Tibial artery (tissue), 4 donors: ENCODE data around the gene ELK1.

ENCODE experiments used
- DNase-seq, 2 donors: peaks; one replicate each; pipeline ENCODE4 v3.0.0-alpha.2; 2019
- H3K27ac ChIP-seq, 2 donors: fragments of 200-600 bp; sonication (generic) in 1 of 2; 1 replicate in 1 of 2; 2 replicates in 1 of 2; pipeline ENCODE4 v1.5.1; 2018 to 2019; ENCODE audit warnings: mild to moderate bottlenecking in 1 of 2
- H3K27me3 ChIP-seq, 2 donors: fragments of 200-600 bp; sonication (generic) in 1 of 2; one replicate each; pipeline versions ENCODE4 v1.5.1 to v1.6.0; 2016 to 2019
- H3K36me3 ChIP-seq, 3 donors: fragments of 200-600 bp; sonication (generic) in 2 of 3; one replicate each; pipeline ENCODE4 v1.5.1; 2016 to 2019; ENCODE audit warnings: mild to moderate bottlenecking in 2 of 3
- H3K4me1 ChIP-seq, 4 donors: fragments of 200-600 bp; sonication (generic) in 2 of 4; 1 replicate in 3 of 4; 2 replicates in 1 of 4; pipeline ENCODE4 v1.5.1; 2016 to 2019
- H3K4me3 ChIP-seq, 2 donors: fragments of 200-600 bp; sonication (generic) in 1 of 2; 1 replicate in 1 of 2; 2 replicates in 1 of 2; pipeline ENCODE4 v1.5.1; 2018 to 2019; ENCODE audit warnings: mild to moderate bottlenecking in 2 of 2
- H3K9me3 ChIP-seq, 3 donors: fragments of 200-600 bp; sonication (generic) in 1 of 3; one replicate each; pipeline ENCODE4 v1.5.1; 2016 to 2019
- CTCF ChIP-seq, 2 experiments: fragments of 200-600 bp in 1 of 2; fragments of 450-650 bp in 1 of 2; IDR thresholded peaks; one replicate each; pipeline ENCODE4 v1.5.1; 2017 to 2019; ENCODE audit warnings: antibody characterized with exemption in 2 of 2, mild to moderate bottlenecking in 1 of 2, moderate library complexity in 1 of 2
- intact Hi-C: fragments of 100-400 bp; cut with DNase I; formaldehyde crosslinking; loops from one replicate; pipeline ENCODE4 v1.15.0; 2023; ENCODE audit warnings: low total_unique reads

ELK1 gene

GRCh38 chrX:47587091-47587891, 63.1 kb downstream of the ELK1 start:
- peaks cover 0 to 7% (median 0%) of the 10 kb centered on the region in 3 donors for H3K36me3 ChIP-seq
- TF ChIP-seq CTCF (IDR thresholded peaks at IDR 0.05): no peak
- no peak overlapping the region for H3K27ac ChIP-seq
- intact Hi-C loops: no loop called here
- H3K4me3 ChIP-seq: no peak overlapping the region
- no peaks in the 10 kb centered on the region for H3K27me3 ChIP-seq
- no peaks in the 10 kb centered on the region for H3K9me3 ChIP-seq
- no peak for DNase-seq
- H3K4me1 ChIP-seq: peaks cover 0 to 13% (median 3%) of the 10 kb centered on the region in 4 donors

- Histone ChIP-seq H3K27ac (no peak overlapping the region), H3K4me1 (peaks cover 0 to 18% (median 3%) of the 10 kb centered on the region in 4 donors), H3K36me3 (peaks cover 0 to 7% (median 0%) of the 10 kb centered on the region in 3 donors), H3K27me3 (no peaks in the 10 kb centered on the region), H3K9me3 (no peaks in the 10 kb centered on the region), H3K4me3 (no peak overlapping the region)
- intact Hi-C loops: no loop called here
- DNase-seq: no peak
- no peak for TF ChIP-seq CTCF (IDR thresholded peaks at IDR 0.05)
Measured at GRCh38 chrX:47586043-47586787, 64.1 kb downstream of the ELK1 start.
